ENCODE results near the gene MSMP. TPM values are rescaled to one million over a fixed set of nuclear protein-coding genes. Genes with fewer than 3 reads are reported as not detected.

MSMP gene
- total and polyA plus RNA-seq, 2 donors (not counting 3 experiments of a cell fraction or from before 2014, with no cell fraction given) = 18.8 to 29.0 TPM

- Histone ChIP-seq H3K4me2 (ENCODE audit: insufficient read depth, low read length) (no peak overlapping the region), H3K27me3 (ENCODE audit: control insufficient read depth in 2 of 2, insufficient read depth in 2 of 2, low read length in 2 of 2) (no peaks in the 10 kb centered on the region), H3K9ac (replicated peaks; ENCODE audit: extremely low read depth, insufficient read depth, low read length) (no peak overlapping the region), H3K9me1 (replicated peaks; ENCODE audit: control insufficient read depth, extremely low read depth, insufficient read depth, low read length) (no peaks in the 10 kb centered on the region), H2AFZ (ENCODE audit: low read depth, low read length) (no peak overlapping the region), H3K36me3 (ENCODE audit: control insufficient read depth in 2 of 2, extremely low read depth in 1 of 2, insufficient read depth in 2 of 2, low read length in 2 of 2) (peaks cover 61 to 80% of the 10 kb centered on the region in 2 experiments), H3K4me3 (replicated peaks in 1 of 3; ENCODE audit: insufficient read depth in 1 of 3, low read depth in 1 of 3, low read length in 3 of 3) (no peak overlapping the region), H4K20me1 (replicated peaks; ENCODE audit: control insufficient read depth, extremely low read depth, insufficient read depth, low read length) (no peaks in the 10 kb centered on the region), H3K79me2 (ENCODE audit: control insufficient read depth, insufficient read depth, low read length) (no peaks in the 10 kb centered on the region), H3K4me1 (ENCODE audit: control insufficient read depth, extremely low read depth, insufficient read depth, low read length) (no peaks in the 10 kb centered on the region), H3K9me3 (replicated peaks; ENCODE audit: control insufficient read depth, insufficient read depth, low read length) (no peaks in the 10 kb centered on the region), H3K27ac (ENCODE audit: insufficient read depth, low read depth, low read length) (no peak overlapping the region)
- CTCF ChIA-PET = interaction anchor here (0.6 to 2.3 kb wide), 2 partner anchors 9 to 77 kb away, joined by 3 to 17 read pairs; no protein-coding TSS in a partner anchor
- DNase-seq (ENCODE audit: low read depth, low spot score) (no peak), FAIRE-seq (no peak)
- dilution Hi-C loops (cut with MboI; ENCODE audit: extremely low pct_ligation_motif_present, low sequenced_read_pairs) (no loop called here), intact Hi-C loops (cut with micrococcal nuclease) (no loop called here)
- BruUV-seq (replicated peaks) = no TSS peak
- TF ChIP-seq GATA2 (IDR thresholded peaks at IDR 0.05; ENCODE audit: insufficient read depth, insufficient read length, low read depth, low read length) = no peak
- TF ChIP-seq FOS (IDR thresholded peaks at IDR 0.05; ENCODE audit: borderline replicate concordance, insufficient read depth, low read length) = no peak
- TF ChIP-seq JUN (IDR thresholded peaks at IDR 0.05; ENCODE audit: borderline replicate concordance, insufficient read depth, insufficient read length, low read depth) = no peak
- TF ChIP-seq, protein P1, sequence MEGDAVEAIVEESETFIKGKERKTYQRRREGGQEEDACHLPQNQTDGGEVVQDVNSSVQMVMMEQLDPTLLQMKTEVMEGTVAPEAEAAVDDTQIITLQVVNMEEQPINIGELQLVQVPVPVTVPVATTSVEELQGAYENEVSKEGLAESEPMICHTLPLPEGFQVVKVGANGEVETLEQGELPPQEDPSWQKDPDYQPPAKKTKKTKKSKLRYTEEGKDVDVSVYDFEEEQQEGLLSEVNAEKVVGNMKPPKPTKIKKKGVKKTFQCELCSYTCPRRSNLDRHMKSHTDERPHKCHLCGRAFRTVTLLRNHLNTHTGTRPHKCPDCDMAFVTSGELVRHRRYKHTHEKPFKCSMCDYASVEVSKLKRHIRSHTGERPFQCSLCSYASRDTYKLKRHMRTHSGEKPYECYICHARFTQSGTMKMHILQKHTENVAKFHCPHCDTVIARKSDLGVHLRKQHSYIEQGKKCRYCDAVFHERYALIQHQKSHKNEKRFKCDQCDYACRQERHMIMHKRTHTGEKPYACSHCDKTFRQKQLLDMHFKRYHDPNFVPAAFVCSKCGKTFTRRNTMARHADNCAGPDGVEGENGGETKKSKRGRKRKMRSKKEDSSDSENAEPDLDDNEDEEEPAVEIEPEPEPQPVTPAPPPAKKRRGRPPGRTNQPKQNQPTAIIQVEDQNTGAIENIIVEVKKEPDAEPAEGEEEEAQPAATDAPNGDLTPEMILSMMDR (IDR thresholded peaks at IDR 0.05; ENCODE audit: extremely low read depth in 1 of 2, insufficient read depth in 1 of 2, low read depth in 1 of 2, low read length in 2 of 2) = no peak
- TF ChIP-seq, protein P2, sequence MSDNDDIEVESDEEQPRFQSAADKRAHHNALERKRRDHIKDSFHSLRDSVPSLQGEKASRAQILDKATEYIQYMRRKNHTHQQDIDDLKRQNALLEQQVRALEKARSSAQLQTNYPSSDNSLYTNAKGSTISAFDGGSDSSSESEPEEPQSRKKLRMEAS (IDR thresholded peaks at IDR 0.05; ENCODE audit: insufficient read depth, insufficient read length) = no peak
- TF ChIP-seq POLR2A (IDR thresholded peaks at IDR 0.05; ENCODE audit: low read depth, low read length) = no peak
- TF ChIP-seq EZH2 (IDR thresholded peaks at IDR 0.05; ENCODE audit: borderline replicate concordance, low read depth, low read length, severe bottlenecking) = no peak
- no peak for TF ChIP-seq MYC (IDR thresholded peaks at IDR 0.05; ENCODE audit: low read depth, low read length)
- TF ChIP-seq POLR2AphosphoS5 (IDR thresholded peaks at IDR 0.05; ENCODE audit: insufficient read depth, low read depth, low read length) = no peak
- POLR2A ChIA-PET = no interaction called here
Measured at GRCh38 chr9:35705372-35705771, 48.7 kb downstream of the MSMP start.
